ENCODE data around the gene HMBS.
"Not testable (repeated sequence)": the region's sequence is repeated elsewhere in the genome, so short reads cannot be mapped to it uniquely, and the experiment has no call there.

The HMBS gene

DNA sequence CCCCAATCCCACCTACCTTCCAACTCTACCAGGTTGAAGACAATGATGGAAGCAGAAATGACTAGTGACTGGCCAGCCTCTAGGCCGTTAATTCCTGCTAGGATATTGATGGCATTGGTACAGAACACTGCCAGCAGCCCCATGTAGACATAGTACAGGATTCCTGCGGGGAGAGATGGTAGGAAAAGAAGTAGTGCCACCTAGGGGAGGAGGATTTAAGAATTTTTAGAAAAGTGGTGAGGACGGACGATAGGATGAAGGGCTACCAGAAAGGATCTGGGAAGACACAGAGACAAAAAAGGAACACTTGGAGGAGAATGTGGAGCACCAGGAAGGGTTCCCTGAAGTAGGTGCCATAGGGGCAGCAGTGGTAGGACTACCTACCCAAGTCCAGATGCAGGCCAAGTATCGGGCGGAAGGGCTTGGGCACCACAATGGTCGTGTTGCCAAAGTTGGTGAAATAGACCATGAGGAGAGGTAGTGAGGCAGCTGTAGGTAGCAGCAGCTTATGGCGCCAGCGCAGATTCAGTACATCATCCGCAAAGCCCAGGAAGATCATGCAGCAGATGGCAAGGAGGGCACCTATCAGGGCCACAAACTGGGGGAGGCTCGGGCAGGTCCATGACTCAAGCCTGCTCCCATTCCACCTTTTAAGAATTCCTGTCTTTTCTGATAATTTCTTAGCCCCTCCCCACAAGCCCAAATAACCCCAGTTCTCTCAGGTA is 15.7 kb downstream of the HMBS start:
- Histone ChIP-seq H3K9me2 (replicated peaks; ENCODE audit: insufficient read depth, low read length) (no peaks in the 10 kb centered on the region), H3K27ac (ENCODE audit: low read length) (no peak overlapping the region; the same call in 1 of the 2 replicates), H4K20me1 (ENCODE audit: insufficient read depth, low read length) (no peaks in the 10 kb centered on the region), H2AFZ (ENCODE audit: low read length) (peak overlapping the region; percentile 77; the same call in 1 of the 2 replicates), H3K79me2 (ENCODE audit: low read length) (peaks cover 34% of the 10 kb centered on the region), H3K27me3 (replicated peaks; ENCODE audit: insufficient read depth, low read length) (no peaks in the 10 kb centered on the region), H3F3A (ENCODE audit: insufficient read depth, low read length) (peaks cover 26% of the 10 kb centered on the region), H3K36me3 (replicated peaks; ENCODE audit: insufficient read depth, low read length) (no peaks in the 10 kb centered on the region), H3K9me3 (replicated peaks; ENCODE audit: insufficient read depth, low read length) (no peaks in the 10 kb centered on the region), H3K4me2 (ENCODE audit: low read depth, low read length) (peak overlapping the region; percentile 99), H3K9ac (ENCODE audit: low read length) (peak overlapping the region; percentile 93; the same call in 1 of the 2 replicates), H3K4me1 (ENCODE audit: low read length) (peaks cover 32% of the 10 kb centered on the region), H3K4me3 (ENCODE audit: low read length) (peak overlapping the region; percentile 93)
- no peak for DNase-seq
- TF ChIP-seq, protein P1, sequence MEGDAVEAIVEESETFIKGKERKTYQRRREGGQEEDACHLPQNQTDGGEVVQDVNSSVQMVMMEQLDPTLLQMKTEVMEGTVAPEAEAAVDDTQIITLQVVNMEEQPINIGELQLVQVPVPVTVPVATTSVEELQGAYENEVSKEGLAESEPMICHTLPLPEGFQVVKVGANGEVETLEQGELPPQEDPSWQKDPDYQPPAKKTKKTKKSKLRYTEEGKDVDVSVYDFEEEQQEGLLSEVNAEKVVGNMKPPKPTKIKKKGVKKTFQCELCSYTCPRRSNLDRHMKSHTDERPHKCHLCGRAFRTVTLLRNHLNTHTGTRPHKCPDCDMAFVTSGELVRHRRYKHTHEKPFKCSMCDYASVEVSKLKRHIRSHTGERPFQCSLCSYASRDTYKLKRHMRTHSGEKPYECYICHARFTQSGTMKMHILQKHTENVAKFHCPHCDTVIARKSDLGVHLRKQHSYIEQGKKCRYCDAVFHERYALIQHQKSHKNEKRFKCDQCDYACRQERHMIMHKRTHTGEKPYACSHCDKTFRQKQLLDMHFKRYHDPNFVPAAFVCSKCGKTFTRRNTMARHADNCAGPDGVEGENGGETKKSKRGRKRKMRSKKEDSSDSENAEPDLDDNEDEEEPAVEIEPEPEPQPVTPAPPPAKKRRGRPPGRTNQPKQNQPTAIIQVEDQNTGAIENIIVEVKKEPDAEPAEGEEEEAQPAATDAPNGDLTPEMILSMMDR (IDR thresholded peaks at IDR 0.05; ENCODE audit: low read length): peak; percentile 54
- TF ChIP-seq EZH2 (optimal IDR thresholded peaks at IDR 0.05; ENCODE audit: low read depth, low read length): no peak

DNA sequence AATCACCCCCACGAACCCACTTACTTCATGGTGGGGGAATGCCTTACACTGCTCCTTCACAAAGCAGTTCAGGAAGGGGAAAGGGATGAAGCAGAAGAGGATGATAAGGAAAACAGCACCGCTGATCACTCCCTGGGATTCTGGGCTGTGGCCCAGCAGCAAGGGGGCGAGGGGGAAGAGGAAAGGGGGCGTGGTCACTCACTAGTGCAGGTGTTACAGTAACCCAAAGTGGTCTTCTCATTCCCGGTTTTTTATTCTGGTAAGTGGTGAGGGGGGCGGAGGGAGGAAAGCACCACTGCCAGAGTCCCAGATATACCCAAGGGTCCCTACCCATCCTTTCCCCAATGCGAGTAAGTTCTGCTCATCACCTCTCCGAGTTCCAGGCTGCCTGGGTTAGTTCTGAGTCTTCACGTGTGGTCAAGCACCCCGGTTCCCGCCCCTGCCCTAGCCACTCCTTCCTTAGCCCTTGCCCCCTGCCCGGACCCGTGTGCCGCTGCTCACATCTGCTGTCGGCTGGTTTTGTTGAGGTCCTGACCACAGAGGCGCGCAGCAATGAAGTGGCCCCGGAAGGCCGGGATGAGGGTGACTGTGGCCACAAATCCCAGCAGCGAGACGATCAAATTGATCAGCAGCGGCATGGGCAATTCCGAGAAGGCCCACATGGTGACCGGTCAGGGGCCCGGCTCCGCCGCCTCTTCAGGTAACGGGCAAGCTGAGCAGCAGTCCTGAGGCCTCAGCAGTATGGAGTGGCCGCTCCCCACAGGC is 16.5 kb downstream of the HMBS start:
- no peaks in the 10 kb centered on the region for H4K20me1 ChIP-seq (ENCODE audit: insufficient read depth, low read length)
- H3K27me3 ChIP-seq (replicated peaks; ENCODE audit: insufficient read depth, low read length): no peaks in the 10 kb centered on the region
- H3F3A ChIP-seq (ENCODE audit: insufficient read depth, low read length): peaks cover 32% of the 10 kb centered on the region
- TF ChIP-seq EZH2phosphoT487 (IDR thresholded peaks at IDR 0.05; ENCODE audit: low read length) (no peak), EZH2 (optimal IDR thresholded peaks at IDR 0.05; ENCODE audit: low read depth, low read length) (no peak)
- TF ChIP-seq, protein P1 (IDR thresholded peaks at IDR 0.05; ENCODE audit: low read length): no peak
- peaks cover 34% of the 10 kb centered on the region for H3K4me1 ChIP-seq (ENCODE audit: low read length)
- H3K79me2 ChIP-seq (ENCODE audit: low read length): peaks cover 31% of the 10 kb centered on the region
- H3K27ac ChIP-seq (ENCODE audit: low read length): peak overlapping the region; percentile 96; the same call in 1 of the 2 replicates
- peak overlapping the region; percentile 99 for H3K4me2 ChIP-seq (ENCODE audit: low read depth, low read length)
- H3K4me3 ChIP-seq (ENCODE audit: low read length): peak overlapping the region; percentile 93
- H2AFZ ChIP-seq (ENCODE audit: low read length): peak overlapping the region; percentile 77
- H3K9ac ChIP-seq (ENCODE audit: low read length): peak overlapping the region; percentile 93
- no peaks in the 10 kb centered on the region for H3K9me3 ChIP-seq (replicated peaks; ENCODE audit: insufficient read depth, low read length)
- DNase-seq: peak; percentile 66
- no peaks in the 10 kb centered on the region for H3K36me3 ChIP-seq (replicated peaks; ENCODE audit: insufficient read depth, low read length)
- no peaks in the 10 kb centered on the region for H3K9me2 ChIP-seq (replicated peaks; ENCODE audit: insufficient read depth, low read length)

DNA sequence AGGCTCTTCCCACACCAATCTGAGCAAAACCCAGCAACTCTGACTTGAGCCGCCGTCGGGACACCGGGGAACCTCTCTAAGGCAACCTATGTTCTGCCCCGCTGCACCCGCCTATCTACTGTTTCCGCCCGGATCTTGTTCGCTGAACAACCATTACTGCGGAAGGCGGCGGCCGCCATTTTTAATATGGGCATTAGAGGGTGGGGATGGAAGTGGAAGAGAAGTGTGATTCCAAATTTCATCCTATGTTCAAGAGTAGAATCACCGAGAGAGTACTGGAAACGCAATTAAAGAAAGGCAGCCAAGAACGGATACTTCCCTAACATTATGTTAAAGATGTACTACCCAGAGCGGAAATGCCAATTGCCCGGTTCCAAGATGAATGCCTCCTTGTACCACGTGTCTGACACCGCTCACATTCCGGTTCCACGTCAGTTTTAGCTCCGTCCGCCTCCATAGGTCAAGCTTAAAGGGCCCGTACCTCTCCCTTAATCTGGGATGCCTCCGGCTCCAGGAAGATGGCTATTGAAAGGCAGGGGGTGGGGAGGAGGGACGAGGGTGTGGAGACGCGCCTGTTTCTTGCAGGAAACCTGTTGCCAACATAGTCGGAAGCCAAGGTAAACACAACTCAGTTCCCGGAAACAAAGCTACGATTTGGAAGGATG is 17.2 kb downstream of the HMBS start, which contains the start of gene DPAGT1:
Gene DPAGT1, minus strand, starts transcription at position 95 of the 665 bp plus-strand sequence. CDS start 198 bp downstream, outside the sequence.
- Histone ChIP-seq H3K4me1 (ENCODE audit: low read length) (peaks cover 35% of the 10 kb centered on the region), H3K9me2 (replicated peaks; ENCODE audit: insufficient read depth, low read length) (no peaks in the 10 kb centered on the region), H3K36me3 (replicated peaks; ENCODE audit: insufficient read depth, low read length) (no peaks in the 10 kb centered on the region), H3K9me3 (replicated peaks; ENCODE audit: insufficient read depth, low read length) (no peaks in the 10 kb centered on the region), H3K9ac (ENCODE audit: low read length) (peak within 1 kb of the TSS; percentile 93), H4K20me1 (ENCODE audit: insufficient read depth, low read length) (no peaks in the 10 kb centered on the region), H3K79me2 (ENCODE audit: low read length) (peaks cover 34% of the 10 kb centered on the region), H3K27ac (ENCODE audit: low read length) (peak within 1 kb of the TSS; percentile 96), H2AFZ (ENCODE audit: low read length) (peak within 1 kb of the TSS; percentile 77), H3K4me3 (ENCODE audit: low read length) (peak within 1 kb of the TSS; percentile 93), H3K27me3 (replicated peaks; ENCODE audit: insufficient read depth, low read length) (no peaks in the 10 kb centered on the region), H3F3A (ENCODE audit: insufficient read depth, low read length) (peaks cover 34% of the 10 kb centered on the region), H3K4me2 (ENCODE audit: low read depth, low read length) (peak within 1 kb of the TSS; percentile 99)
- TF ChIP-seq EZH2phosphoT487 (IDR thresholded peaks at IDR 0.05; ENCODE audit: low read length): no peak
- TF ChIP-seq, protein P1 (IDR thresholded peaks at IDR 0.05; ENCODE audit: low read length): no peak
- DNase-seq: peak; percentile 91

DNA sequence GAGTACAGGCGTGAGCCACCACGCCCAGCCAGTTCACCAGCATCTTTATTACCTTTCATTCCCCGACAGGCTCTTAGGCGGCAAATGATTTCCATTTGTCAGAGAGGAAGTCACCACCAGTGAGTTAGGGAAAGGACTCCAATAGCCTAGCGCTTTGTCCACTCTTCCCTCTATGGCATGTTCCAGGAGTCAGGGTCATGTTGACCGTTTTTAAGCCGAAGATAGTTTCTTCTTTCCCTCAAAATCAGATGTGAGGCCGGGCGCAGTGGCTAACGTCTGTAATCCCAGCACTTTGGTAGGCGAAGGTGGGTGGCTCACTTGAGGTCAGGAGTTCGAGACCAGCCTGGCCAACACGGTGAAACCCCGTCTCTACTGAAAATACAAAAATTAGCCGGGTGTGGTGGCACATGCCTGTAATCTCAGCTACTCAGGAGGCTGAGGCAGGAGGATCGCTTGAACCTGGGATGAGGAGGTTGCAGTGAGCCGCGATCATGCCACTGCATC is 18.5 kb downstream of the HMBS start:
- not testable (repeated sequence) for H4K20me1 ChIP-seq (ENCODE audit: insufficient read depth, low read length); H3K27me3 ChIP-seq (replicated peaks; ENCODE audit: insufficient read depth, low read length); H3K36me3 ChIP-seq (replicated peaks; ENCODE audit: insufficient read depth, low read length); H3K9me2 ChIP-seq (replicated peaks; ENCODE audit: insufficient read depth, low read length); H3K9me3 ChIP-seq (replicated peaks; ENCODE audit: insufficient read depth, low read length); DNase-seq
- H2AFZ ChIP-seq (ENCODE audit: low read length): peak overlapping the region; percentile 32; the same call in 1 of the 2 replicates
- H3K27ac ChIP-seq (ENCODE audit: low read length): peak overlapping the region; percentile 96; the same call in 1 of the 2 replicates
- peaks cover 45% of the 10 kb centered on the region for H3K79me2 ChIP-seq (ENCODE audit: low read length)
- H3K4me3 ChIP-seq (ENCODE audit: low read length): peak overlapping the region; percentile 93
- peak overlapping the region; percentile 99 for H3K4me2 ChIP-seq (ENCODE audit: low read depth, low read length)
- peaks cover 27% of the 10 kb centered on the region for H3K4me1 ChIP-seq (ENCODE audit: low read length)
- peaks cover 32% of the 10 kb centered on the region for H3F3A ChIP-seq (ENCODE audit: insufficient read depth, low read length)
- H3K9ac ChIP-seq (ENCODE audit: low read length): peak overlapping the region; percentile 93; the same call in 1 of the 2 replicates

Measured in MM.1S (cell line).